IMR-90 (cell line): ENCODE data around the gene ADCY5. TPM values are rescaled to one million over a fixed set of nuclear protein-coding genes. Genes with fewer than 3 reads are reported as not detected.

Experiments used
- ATAC-seq: fragments of 200-7000 bp; cut with Tn5 transposase; 2 replicates; pipeline ENCODE4 v1.9.1; 2020; ENCODE audit warnings: low read depth, mild to moderate bottlenecking, moderate library complexity
- BruUV-seq: library from RNA; stranded (reverse); fragments of 400-500 nt; replicated peaks from 2 replicates; lab custom pipeline; 2021; lab: Mats Ljungman, UMichigan
- CTCF ChIA-PET: fragments of 300-600 bp; formaldehyde crosslinking; extraction: SDS; loops from one replicate; lab custom pipeline; 2021; ENCODE audit warnings: antibody characterized with exemption; lab: Yijun Ruan, JAX
- POLR2A ChIA-PET: fragments of 300-600 bp; sonication (Branson Sonifier 250); formaldehyde crosslinking; loops from one replicate; lab custom pipeline; 2022; ENCODE audit warnings: antibody characterized with exemption; ENCODE audit not compliant: unreplicated experiment; lab: Charles Lee
- DNase-seq: peaks from one replicate; pipeline ENCODE4 v3.0.0; 2013
- H2AFZ ChIP-seq: replicated peaks from 2 replicates; pipeline ENCODE3; 2013; ENCODE audit warnings: low read length, mild to moderate bottlenecking; ENCODE audit not compliant: poor library complexity
- H2AK5ac ChIP-seq: 2 replicates; pipeline ENCODE4 v1.6.1; 2013; ENCODE audit warnings: low read depth, low read length, inconsistent platforms
- H2AK9ac ChIP-seq: replicated peaks from 2 replicates; pipeline ENCODE3; 2013; ENCODE audit warnings: mild to moderate bottlenecking, low read depth, low read length, moderate library complexity; ENCODE audit not compliant: poor library complexity
- H2BK120ac ChIP-seq: 2 replicates; pipeline ENCODE4 v1.6.1; 2013; ENCODE audit warnings: low read depth, low read length, inconsistent platforms
- H2BK15ac ChIP-seq: 3 replicates; pipeline ENCODE4 v1.6.1; 2013; ENCODE audit warnings: low read depth, low read length, inconsistent platforms
- H2BK20ac ChIP-seq: 2 replicates; pipeline ENCODE4 v1.6.1; 2013; ENCODE audit warnings: low read depth, mild to moderate bottlenecking, inconsistent platforms, low read length, moderate library complexity
- H2BK5ac ChIP-seq: 2 replicates; pipeline ENCODE4 v1.6.1; 2013; ENCODE audit warnings: mild to moderate bottlenecking, low read depth, low read length, inconsistent platforms; ENCODE audit not compliant: poor library complexity, severe bottlenecking
- H3K14ac ChIP-seq: replicated peaks from 2 replicates; pipeline ENCODE4 v1.6.1; 2013; ENCODE audit warnings: low read depth, low read length, inconsistent platforms
- H3K18ac ChIP-seq: 2 replicates; pipeline ENCODE4 v1.6.1; 2013; ENCODE audit warnings: low read depth, low read length, control low read depth
- H3K23ac ChIP-seq: 2 replicates; pipeline ENCODE4 v1.6.1; 2013; ENCODE audit warnings: low read depth, low read length, inconsistent platforms
- H3K27ac ChIP-seq: 2 replicates; pipeline ENCODE4 v1.5.1; 2013; ENCODE audit warnings: mild to moderate bottlenecking, control low read depth, low read length; ENCODE audit not compliant: insufficient read depth
- H3K27me3 ChIP-seq: 2 replicates; pipeline ENCODE4 v1.6.1; 2013; ENCODE audit warnings: low read length; ENCODE audit not compliant: control insufficient read depth, insufficient read depth
- H3K36me3 ChIP-seq: 2 replicates; pipeline ENCODE4 v1.6.1; 2013; ENCODE audit warnings: low read length, mixed read lengths; ENCODE audit not compliant: control insufficient read depth, insufficient read depth
- H3K4ac ChIP-seq: 2 replicates; pipeline ENCODE4 v1.6.1; 2013; ENCODE audit warnings: low read depth, low read length, inconsistent platforms
- H3K4me1 ChIP-seq: 2 replicates; pipeline ENCODE4 v1.6.1; 2013; ENCODE audit warnings: low read length, mixed read lengths; ENCODE audit not compliant: control insufficient read depth, insufficient read depth
- H3K4me2 ChIP-seq: 2 replicates; pipeline ENCODE4 v1.6.1; 2013; ENCODE audit warnings: low read depth, mild to moderate bottlenecking, control low read depth, low read length, moderate library complexity
- H3K4me3 ChIP-seq: 2 replicates; pipeline ENCODE4 v1.5.1; 2013; ENCODE audit warnings: low read depth, mild to moderate bottlenecking, control low read depth, low read length, moderate library complexity; ENCODE audit not compliant: insufficient read depth
- H3K56ac ChIP-seq: 2 replicates; pipeline ENCODE4 v1.6.1; 2013; ENCODE audit warnings: low read length, inconsistent platforms; ENCODE audit not compliant: insufficient read depth; ENCODE audit errors: extremely low read depth
- H3K79me1 ChIP-seq, 2 experiments: 2 replicates each; pipeline ENCODE4 v1.6.1; 2013; ENCODE audit warnings: low read length in 2 of 2, inconsistent platforms in 1 of 2, low read depth in 1 of 2
- H3K9ac ChIP-seq: 2 replicates; pipeline ENCODE4 v1.6.1; 2013; ENCODE audit warnings: low read depth, low read length, control low read depth
- H3K9me1 ChIP-seq: 2 replicates; pipeline ENCODE4 v1.6.1; 2013; ENCODE audit warnings: low read length, inconsistent platforms; ENCODE audit not compliant: insufficient read depth
- H3K9me3 ChIP-seq: 2 replicates; pipeline ENCODE4 v1.6.1; 2013; ENCODE audit warnings: low read length; ENCODE audit not compliant: control insufficient read depth, insufficient read depth
- H4K20me1 ChIP-seq: 2 replicates; pipeline ENCODE4 v1.6.1; 2013; ENCODE audit warnings: low read length, inconsistent platforms; ENCODE audit not compliant: insufficient read depth
- H4K5ac ChIP-seq: 2 replicates; pipeline ENCODE4 v1.6.1; 2013; ENCODE audit warnings: mild to moderate bottlenecking, low read depth, low read length, control low read depth
- H4K8ac ChIP-seq, 2 experiments: 2 replicates each; pipeline ENCODE4 v1.6.1; 2013; ENCODE audit warnings: low read depth in 2 of 2, low read length in 2 of 2, control low read depth in 1 of 2, inconsistent platforms in 1 of 2
- H4K91ac ChIP-seq: 2 replicates; pipeline ENCODE4 v1.6.1; 2013; ENCODE audit warnings: low read depth, low read length, inconsistent platforms; ENCODE audit not compliant: insufficient read depth
- ELK1 ChIP-seq: fragments of 150-350 bp; IDR thresholded peaks from 2 replicates; pipeline ENCODE4 v1.6.1; 2016; ENCODE audit warnings: low read depth, mild to moderate bottlenecking, low read length, moderate library complexity, borderline replicate concordance
- FOS ChIP-seq: fragments of 150-350 bp; IDR thresholded peaks from 2 replicates; pipeline ENCODE4 v1.6.1; 2016; ENCODE audit warnings: low read depth, low read length
- MAZ ChIP-seq: IDR thresholded peaks from 2 replicates; pipeline ENCODE4 v1.6.1; 2012; ENCODE audit warnings: low read depth, mild to moderate bottlenecking, low read length, improper control_type of control experiment, moderate library complexity, borderline replicate concordance
- SMC3 ChIP-seq: fragments of 150-350 bp; IDR thresholded peaks from 2 replicates; pipeline ENCODE4 v1.6.1; 2016; ENCODE audit warnings: low read depth, mild to moderate bottlenecking, antibody characterized with exemption, low read length, moderate library complexity
- USF2 ChIP-seq: fragments of 150-350 bp; IDR thresholded peaks from 2 replicates; pipeline ENCODE4 v1.6.1; 2017; ENCODE audit warnings: mild to moderate bottlenecking, antibody characterized with exemption, low read length, low read depth
- WGBS, 2 experiments: methylation state at CpG; one replicate each; pipeline versions ENCODE4 v1.1.5 to v1.1.7; 2013; ENCODE audit warnings: missing lambda C conversion rate in 2 of 2; ENCODE audit not compliant: insufficient read length in 1 of 2; ENCODE audit errors: extremely low coverage in 2 of 2; 5-methylcytosine and 5-hydroxymethylcytosine counted together
- dilution Hi-C: fragments of 300-500 bp; cut with HindIII; formaldehyde crosslinking; loops from one replicate; pipeline ENCODE4 v1.14.3; 2018; ENCODE audit warnings: low sequenced_read_pairs; ENCODE audit not compliant: unreplicated experiment
- in situ Hi-C: fragments of 300-500 bp; cut with MboI; formaldehyde crosslinking; loops from 3 replicates; pipeline ENCODE4 v1.14.3; 2019; ENCODE audit warnings: low sequenced_read_pairs, inconsistent platforms, mixed read lengths
- intact Hi-C: fragments of 100-400 bp; cut with micrococcal nuclease; formaldehyde crosslinking; loops from 2 replicates; pipeline ENCODE4 v1.10.0; 2022
- polyA plus RNA-seq, 3 experiments: library from polyadenylated mRNA; depleted of rRNA; stranded (reverse); fragments of >200 nt; gene quantifications; 2 replicates each; pipeline ENCODE4 v1.2.3, GENCODE V29; 2012; ENCODE audit warnings: low replicate concordance in 1 of 3
- total RNA-seq: library from RNA; depleted of rRNA; stranded (reverse); fragments of >200 nt; gene quantifications from 2 replicates; pipeline ENCODE4 v1.2.3, GENCODE V29; 2012

The ADCY5 gene
- total and polyA plus RNA-seq, 2 of the 4 experiments (the other 2 are of a cell fraction): 0.14 to 0.18 TPM

GRCh38 chr3:123399653-123400052 is 49.2 kb downstream of the ADCY5 start:
- H2BK5ac ChIP-seq: no peak overlapping the region
- dilution Hi-C loops: no loop called here
- no TSS peak for BruUV-seq
- no peak overlapping the region for H3K23ac ChIP-seq
- no peaks in the 10 kb centered on the region for H3K9me3 ChIP-seq
- 100% methylated on average over 1 of the region's 6 CpGs; no CpG with 5 or more reads in 1 of the 2 experiments for WGBS, 2 experiments
- no peak overlapping the region for H2BK15ac ChIP-seq
- ChIA-PET CTCF (no interaction called here), POLR2A (no interaction called here)
- H4K91ac ChIP-seq: no peak overlapping the region
- peaks cover 50% of the 10 kb centered on the region for H3K27me3 ChIP-seq
- H3K9me1 ChIP-seq: no peaks in the 10 kb centered on the region
- ATAC-seq (no peak), DNase-seq (no peak)
- intact Hi-C loops: no loop called here
- H2AK5ac ChIP-seq: no peak overlapping the region
- no peak overlapping the region for H2AFZ ChIP-seq
- H3K79me1 ChIP-seq: no peaks in the 10 kb centered on the region
- H3K14ac ChIP-seq: no peak overlapping the region
- H3K4me1 ChIP-seq: no peaks in the 10 kb centered on the region; the same call in 1 of the 2 replicates
- H3K4me3 ChIP-seq: no peak overlapping the region
- no peak overlapping the region for H3K4me2 ChIP-seq
- no peak overlapping the region for H4K5ac ChIP-seq
- no peak overlapping the region for H2BK20ac ChIP-seq
- TF ChIP-seq USF2: no peak
- TF ChIP-seq SMC3: no peak
- no peak for TF ChIP-seq MAZ
- TF ChIP-seq FOS: no peak
- no peak for TF ChIP-seq ELK1
- H3K27ac ChIP-seq: no peak overlapping the region
- H3K9ac ChIP-seq: no peak overlapping the region
- H3K4ac ChIP-seq: no peak overlapping the region
- no peak overlapping the region for H3K18ac ChIP-seq
- no peaks in the 10 kb centered on the region for H3K36me3 ChIP-seq
- no peak overlapping the region for H4K8ac ChIP-seq
- H2BK120ac ChIP-seq: no peak overlapping the region
- no peak overlapping the region for H2AK9ac ChIP-seq
- in situ Hi-C loops: no loop called here
- H3K56ac ChIP-seq: no peak overlapping the region
- no peaks in the 10 kb centered on the region for H4K20me1 ChIP-seq
